Measurements from ENCODE around the gene ESPNL. TPM values are rescaled to one million over a fixed set of nuclear protein-coding genes. Genes with fewer than 3 reads are reported as not detected.

The ESPNL gene
- total RNA-seq, 2 donors from 2014 or later = 0.15 to 0.86 TPM

DNA sequence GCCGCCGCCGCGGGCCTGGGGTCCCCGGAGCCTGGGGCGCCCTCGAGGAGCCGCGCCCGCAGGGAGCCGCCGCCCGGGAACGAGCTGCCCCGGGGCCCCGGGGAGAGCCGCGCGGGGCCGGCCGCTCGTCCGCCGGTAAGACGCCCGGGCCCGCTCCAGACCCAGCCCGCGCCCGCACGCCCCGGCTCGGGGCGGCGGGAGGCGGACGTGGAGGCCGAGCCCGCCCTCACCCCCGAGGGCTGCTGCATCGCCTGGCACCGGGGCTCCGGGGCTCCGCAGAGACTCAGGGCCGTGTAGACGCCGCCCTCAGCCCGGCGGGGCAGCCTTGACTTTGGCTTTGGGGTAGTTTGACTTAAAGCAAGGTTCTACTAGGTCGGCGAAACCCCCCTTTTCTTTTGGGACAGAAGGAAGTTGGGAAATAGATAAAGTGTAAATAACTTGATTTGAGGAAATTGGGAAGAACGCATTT lies 59.0 kb downstream of the ESPNL start:
- TF ChIP-seq, protein P1, sequence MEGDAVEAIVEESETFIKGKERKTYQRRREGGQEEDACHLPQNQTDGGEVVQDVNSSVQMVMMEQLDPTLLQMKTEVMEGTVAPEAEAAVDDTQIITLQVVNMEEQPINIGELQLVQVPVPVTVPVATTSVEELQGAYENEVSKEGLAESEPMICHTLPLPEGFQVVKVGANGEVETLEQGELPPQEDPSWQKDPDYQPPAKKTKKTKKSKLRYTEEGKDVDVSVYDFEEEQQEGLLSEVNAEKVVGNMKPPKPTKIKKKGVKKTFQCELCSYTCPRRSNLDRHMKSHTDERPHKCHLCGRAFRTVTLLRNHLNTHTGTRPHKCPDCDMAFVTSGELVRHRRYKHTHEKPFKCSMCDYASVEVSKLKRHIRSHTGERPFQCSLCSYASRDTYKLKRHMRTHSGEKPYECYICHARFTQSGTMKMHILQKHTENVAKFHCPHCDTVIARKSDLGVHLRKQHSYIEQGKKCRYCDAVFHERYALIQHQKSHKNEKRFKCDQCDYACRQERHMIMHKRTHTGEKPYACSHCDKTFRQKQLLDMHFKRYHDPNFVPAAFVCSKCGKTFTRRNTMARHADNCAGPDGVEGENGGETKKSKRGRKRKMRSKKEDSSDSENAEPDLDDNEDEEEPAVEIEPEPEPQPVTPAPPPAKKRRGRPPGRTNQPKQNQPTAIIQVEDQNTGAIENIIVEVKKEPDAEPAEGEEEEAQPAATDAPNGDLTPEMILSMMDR (conservative IDR thresholded peaks at IDR 0.05) = no peak
- peak overlapping the region; percentile 49 for H3K4me3 Mint-ChIP-seq
- H3K9me3 Mint-ChIP-seq = peaks cover 2% of the 10 kb centered on the region
- Histone ChIP-seq H3K9ac (ENCODE audit: extremely low read depth, low read length, poor library complexity, severe bottlenecking) (no peak overlapping the region), H3K36me3 (ENCODE audit: control insufficient read depth, insufficient read depth, low read length) (no peaks in the 10 kb centered on the region), H3K27ac (ENCODE audit: low read depth, low read length) (no peak overlapping the region), H3K27me3 (ENCODE audit: control insufficient read depth, insufficient read depth, low read length, poor library complexity, severe bottlenecking) (peaks cover 51% of the 10 kb centered on the region), H3K4me1 (ENCODE audit: control insufficient read depth, insufficient read depth, low read length) (no peaks in the 10 kb centered on the region), H3K4me3 (ENCODE audit: low read length) (peak overlapping the region; percentile 58), H3K9me3 (ENCODE audit: control insufficient read depth, low read length) (no peaks in the 10 kb centered on the region)
- peak; percentile 74 for DNase-seq
- H3K4me1 Mint-ChIP-seq = peaks cover 2% of the 10 kb centered on the region
- peaks cover 56% of the 10 kb centered on the region for H3K27me3 Mint-ChIP-seq (ENCODE audit: insufficient read depth)
- 6 to 46% methylated on average over 3 to 52 of the region's 52 CpGs for WGBS, 2 experiments (ENCODE audit: insufficient coverage in 1 of 2, insufficient read length in 1 of 2)
- no peaks in the 10 kb centered on the region for H3K36me3 Mint-ChIP-seq (ENCODE audit: low read depth)
- H3K27ac Mint-ChIP-seq = no peak overlapping the region

DNA sequence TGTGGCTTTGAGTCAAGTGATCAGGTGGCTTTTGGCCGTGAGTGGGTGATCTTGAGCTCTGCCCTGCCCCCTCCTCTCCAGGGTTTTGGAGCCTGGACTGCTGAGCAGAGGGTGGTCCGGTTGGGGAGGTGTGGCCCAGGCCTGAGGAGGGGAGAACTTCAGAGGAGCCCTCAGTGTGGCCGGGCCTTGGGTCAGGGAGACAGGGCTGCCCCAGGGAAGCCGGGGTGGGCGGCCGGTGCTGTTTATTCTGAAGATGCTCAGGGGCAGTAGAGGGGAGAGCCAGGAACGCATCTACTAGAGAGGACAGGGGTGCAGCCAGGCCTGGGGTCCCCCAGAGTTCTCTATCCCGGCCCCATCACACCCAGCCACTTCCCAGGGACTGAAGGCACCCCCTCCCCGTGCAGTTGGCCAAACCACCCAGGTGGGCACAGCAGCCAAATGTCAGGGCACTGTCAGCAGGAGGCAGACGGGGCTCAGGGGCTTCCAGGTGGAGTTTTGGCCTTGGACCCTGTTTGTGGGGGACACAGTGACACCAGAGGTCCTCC lies 59.6 kb downstream of the ESPNL start:
- H3K9me3 ChIP-seq (ENCODE audit: control insufficient read depth, low read length) = no peaks in the 10 kb centered on the region
- H3K4me1 ChIP-seq (ENCODE audit: control insufficient read depth, insufficient read depth, low read length) = no peaks in the 10 kb centered on the region
- Mint-ChIP-seq H3K4me3 (peak overlapping the region; percentile 49), H3K4me1 (peaks cover 2% of the 10 kb centered on the region), H3K36me3 (ENCODE audit: low read depth) (no peaks in the 10 kb centered on the region), H3K27me3 (ENCODE audit: insufficient read depth) (peaks cover 63% of the 10 kb centered on the region), H3K9me3 (no peaks in the 10 kb centered on the region), H3K27ac (no peak overlapping the region)
- no peak overlapping the region for H3K27ac ChIP-seq (ENCODE audit: low read depth, low read length)
- peak; percentile 52 for DNase-seq
- peaks cover 57% of the 10 kb centered on the region for H3K27me3 ChIP-seq (ENCODE audit: control insufficient read depth, insufficient read depth, low read length, poor library complexity, severe bottlenecking)
- no peak overlapping the region for H3K9ac ChIP-seq (ENCODE audit: extremely low read depth, low read length, poor library complexity, severe bottlenecking)
- TF ChIP-seq, protein P1 (conservative IDR thresholded peaks at IDR 0.05) = no peak
- H3K36me3 ChIP-seq (ENCODE audit: control insufficient read depth, insufficient read depth, low read length) = no peaks in the 10 kb centered on the region
- WGBS, 2 experiments (ENCODE audit: insufficient coverage in 1 of 2, insufficient read length in 1 of 2) = 63 to 73% methylated on average over 3 to 10 of the region's 10 CpGs
- peak overlapping the region; percentile 58 for H3K4me3 ChIP-seq (ENCODE audit: low read length)

DNA sequence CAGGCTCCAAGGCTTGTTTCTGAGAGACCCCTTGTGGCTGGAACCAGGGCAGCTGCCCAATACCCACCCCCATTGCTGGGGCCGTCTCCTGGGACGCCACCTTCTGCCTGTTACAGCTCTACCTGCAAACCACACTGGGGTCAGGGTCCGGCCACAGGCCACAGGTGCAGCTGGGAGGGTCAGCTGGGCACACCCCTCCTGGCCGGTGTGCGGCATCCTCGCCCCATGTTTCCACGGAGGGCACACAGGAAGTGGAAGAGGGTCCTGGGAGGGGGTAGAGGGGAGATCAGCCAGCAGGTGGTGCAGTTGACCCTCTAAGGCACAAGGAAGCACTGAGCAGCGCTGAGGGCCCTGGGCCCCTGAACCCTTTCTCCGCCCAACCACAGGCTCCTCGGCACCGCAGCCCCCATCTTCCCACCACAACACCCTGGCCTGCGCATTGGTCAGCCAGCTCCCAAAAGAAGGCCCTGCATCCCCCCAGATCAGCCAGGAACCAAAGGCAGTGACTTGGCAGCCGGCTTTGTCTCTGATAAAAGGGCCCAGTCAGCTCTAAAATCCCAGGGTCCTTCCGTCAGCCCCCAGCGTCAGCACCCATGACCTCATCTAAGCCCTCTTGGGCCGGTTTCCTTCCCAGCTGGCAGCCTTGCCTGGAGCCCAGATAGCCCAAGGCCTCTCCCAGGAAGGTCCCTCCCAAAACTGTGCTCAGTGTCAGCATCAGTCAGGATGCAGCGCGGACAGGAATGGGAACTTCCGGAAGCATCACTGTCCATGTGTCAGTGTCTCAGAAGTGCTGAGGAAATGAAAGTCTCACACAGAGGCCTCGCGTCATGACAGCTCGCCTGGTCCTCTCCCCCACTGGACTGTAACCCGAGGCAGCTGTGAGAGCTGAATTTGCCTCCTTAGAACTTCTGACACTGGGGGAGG lies 60.3 kb downstream of the ESPNL start:
- Histone ChIP-seq H3K9me3 (ENCODE audit: control insufficient read depth, low read length) (no peaks in the 10 kb centered on the region), H3K27ac (ENCODE audit: low read depth, low read length) (no peak overlapping the region), H3K4me3 (ENCODE audit: low read length) (no peak overlapping the region), H3K9ac (ENCODE audit: extremely low read depth, low read length, poor library complexity, severe bottlenecking) (no peak overlapping the region), H3K4me1 (ENCODE audit: control insufficient read depth, insufficient read depth, low read length) (no peaks in the 10 kb centered on the region), H3K36me3 (ENCODE audit: control insufficient read depth, insufficient read depth, low read length) (no peaks in the 10 kb centered on the region), H3K27me3 (ENCODE audit: control insufficient read depth, insufficient read depth, low read length, poor library complexity, severe bottlenecking) (peaks cover 64% of the 10 kb centered on the region)
- Mint-ChIP-seq H3K9me3 (no peaks in the 10 kb centered on the region), H3K36me3 (ENCODE audit: low read depth) (no peaks in the 10 kb centered on the region), H3K4me1 (peaks cover 2% of the 10 kb centered on the region), H3K27ac (no peak overlapping the region), H3K27me3 (ENCODE audit: insufficient read depth) (peaks cover 70% of the 10 kb centered on the region), H3K4me3 (peak overlapping the region; percentile 49)
- DNase-seq = peak; percentile 83
- TF ChIP-seq, protein P1 (conservative IDR thresholded peaks at IDR 0.05) = peak; percentile 73
- WGBS, 2 experiments (ENCODE audit: insufficient coverage in 1 of 2, insufficient read length in 1 of 2) = 81 to 86% methylated on average over 14 to 23 of the region's 23 CpGs

All from endodermal cell (in vitro differentiated cells).